ENCODE measurements around the gene LRCH3. TPM values are rescaled to one million over a fixed set of nuclear protein-coding genes. Genes with fewer than 3 reads are reported as not detected.

LRCH3 gene
- total RNA-seq, 1 experiment from 2014 or later, result 56.4 TPM

GRCh38 chr3:197787412-197787811 lies 3.6 kb upstream of the LRCH3 start:
- DNase-seq, result no peak
- Histone ChIP-seq H4K20me1 (ENCODE audit: control insufficient read depth, insufficient read depth, insufficient read length) (no peaks in the 10 kb centered on the region), H3K23me2 (ENCODE audit: insufficient read length, low read depth, low read length, poor library complexity, severe bottlenecking) (peaks cover 8% of the 10 kb centered on the region), H2BK5ac (ENCODE audit: insufficient read length, low read length) (no peak overlapping the region), H3K79me1 (ENCODE audit: insufficient read depth, low read depth, low read length, poor library complexity, severe bottlenecking) (no peaks in the 10 kb centered on the region), H2BK120ac (ENCODE audit: low read depth, low read length, poor library complexity, severe bottlenecking) (no peak overlapping the region), H3K14ac (ENCODE audit: insufficient read depth, low read length) (no peak overlapping the region), H2BK15ac (ENCODE audit: low read depth, low read length) (no peak overlapping the region), H4K91ac (ENCODE audit: insufficient read length, low read depth, low read length) (no peak overlapping the region), H3K9me3 (ENCODE audit: control insufficient read depth, low read depth, low read length) (no peaks in the 10 kb centered on the region), H3K18ac (ENCODE audit: insufficient read length, low read depth, low read length) (no peak overlapping the region), H3K23ac (ENCODE audit: insufficient read length, low read depth, low read length) (no peak overlapping the region), H2AFZ (ENCODE audit: low read length) (no peak overlapping the region), H2BK20ac (ENCODE audit: low read depth, low read length, poor library complexity, severe bottlenecking) (no peak overlapping the region), H3T11ph (ENCODE audit: low read length) (no peak overlapping the region), H3K56ac (ENCODE audit: insufficient read length, low read depth, low read length) (no peak overlapping the region), H3K4me2 (ENCODE audit: insufficient read depth, insufficient read length, low read length) (no peak overlapping the region), H3K4me1 (ENCODE audit: insufficient read depth, low read length) (no peaks in the 10 kb centered on the region), H2AK5ac (ENCODE audit: insufficient read length, low read length) (no peak overlapping the region), H4K8ac (replicated peaks; ENCODE audit: insufficient read length, low read depth, low read length) (no peak overlapping the region), H3K79me2 (ENCODE audit: insufficient read depth, low read length) (peaks cover 6% of the 10 kb centered on the region; the same call in 1 of the 2 replicates), H4K5ac (ENCODE audit: insufficient read length, low read depth, low read length) (no peak overlapping the region), H3K27ac (ENCODE audit: insufficient read length, low read depth, low read length) (no peak overlapping the region), H3K27me3 (ENCODE audit: insufficient read depth, low read length) (no peaks in the 10 kb centered on the region), H2BK12ac (ENCODE audit: insufficient read length, low read depth, low read length) (no peak overlapping the region), H3K4ac (ENCODE audit: low read depth, low read length) (no peak overlapping the region), H3K9ac (ENCODE audit: extremely low read depth, insufficient read length, low read length) (no peak overlapping the region)
- Mint-ChIP-seq H3K27ac (peak overlapping the region in 1 of 3 experiments; percentile 1; a peak in 1 of 7 replicates), H3K4me3 (no peak overlapping the region), H3K36me3 (ENCODE audit: insufficient read depth in 1 of 3, low read depth in 3 of 3) (no peaks in the 10 kb centered on the region), H3K9me3 (peaks cover 0 to 2% of the 10 kb centered on the region in 2 experiments; a peak in 2 of 5 replicates), H3K4me1 (peaks cover 5 to 8% of the 10 kb centered on the region in 2 experiments; a peak in 2 of 4 replicates), H3K27me3 (ENCODE audit: low read depth) (no peaks in the 10 kb centered on the region; the same call in 1 of the 2 replicates)
- TF ChIP-seq, protein P1, sequence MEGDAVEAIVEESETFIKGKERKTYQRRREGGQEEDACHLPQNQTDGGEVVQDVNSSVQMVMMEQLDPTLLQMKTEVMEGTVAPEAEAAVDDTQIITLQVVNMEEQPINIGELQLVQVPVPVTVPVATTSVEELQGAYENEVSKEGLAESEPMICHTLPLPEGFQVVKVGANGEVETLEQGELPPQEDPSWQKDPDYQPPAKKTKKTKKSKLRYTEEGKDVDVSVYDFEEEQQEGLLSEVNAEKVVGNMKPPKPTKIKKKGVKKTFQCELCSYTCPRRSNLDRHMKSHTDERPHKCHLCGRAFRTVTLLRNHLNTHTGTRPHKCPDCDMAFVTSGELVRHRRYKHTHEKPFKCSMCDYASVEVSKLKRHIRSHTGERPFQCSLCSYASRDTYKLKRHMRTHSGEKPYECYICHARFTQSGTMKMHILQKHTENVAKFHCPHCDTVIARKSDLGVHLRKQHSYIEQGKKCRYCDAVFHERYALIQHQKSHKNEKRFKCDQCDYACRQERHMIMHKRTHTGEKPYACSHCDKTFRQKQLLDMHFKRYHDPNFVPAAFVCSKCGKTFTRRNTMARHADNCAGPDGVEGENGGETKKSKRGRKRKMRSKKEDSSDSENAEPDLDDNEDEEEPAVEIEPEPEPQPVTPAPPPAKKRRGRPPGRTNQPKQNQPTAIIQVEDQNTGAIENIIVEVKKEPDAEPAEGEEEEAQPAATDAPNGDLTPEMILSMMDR (conservative IDR thresholded peaks at IDR 0.05), result no peak
- no CpG with 5 or more reads among the region's 1 CpG for WGBS (ENCODE audit: extremely low coverage, insufficient read length, low lambda C conversion rate)
